22Rv1 (cell line): ENCODE results near the gene DPP8.

Experiments used
- ZFX ChIP-seq: fragments of 450-650 bp; IDR thresholded peaks from 2 replicates; pipeline ENCODE4 v1.6.1; 2017; ENCODE audit warnings: antibody characterized with exemption, borderline replicate concordance
- TF ChIP-seq, protein P1 (sequence below): fragments of 450-650 bp; IDR thresholded peaks from 2 replicates; pipeline ENCODE4 v1.5.1; 2017; ENCODE audit warnings: mild to moderate bottlenecking

DNA sequence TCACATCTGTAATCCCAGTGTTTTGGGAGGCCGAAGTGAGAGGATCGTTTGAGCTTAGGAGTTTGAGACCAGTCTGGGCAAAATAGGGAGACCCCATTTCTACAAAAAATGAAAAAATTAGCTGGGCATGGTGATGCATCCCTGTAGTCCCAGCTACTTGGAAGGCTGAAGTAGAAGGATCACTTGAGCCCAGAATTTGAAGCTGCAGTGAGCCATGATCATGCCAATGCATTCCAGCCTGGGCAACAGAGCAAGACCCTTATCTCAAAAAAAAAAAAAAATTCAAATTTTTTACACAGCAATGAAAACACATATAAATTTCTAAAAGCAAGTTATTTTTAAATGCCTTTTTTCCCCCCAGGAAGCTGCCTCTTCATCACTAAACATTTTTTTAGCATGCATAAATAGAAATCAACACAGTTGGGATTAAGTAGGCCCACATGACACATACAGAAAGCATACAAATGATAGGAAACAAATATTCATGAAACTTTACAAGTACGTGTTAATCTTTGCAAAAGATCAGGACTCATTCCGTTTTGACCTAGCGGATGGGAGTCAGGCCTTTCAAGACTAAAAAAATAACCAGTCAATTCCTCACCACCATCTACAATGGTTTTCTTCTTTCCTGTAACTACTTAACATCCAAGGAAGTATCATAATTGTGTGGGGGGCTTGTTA lies 49.1 kb downstream of the DPP8 start:
- TF ChIP-seq, protein P1, sequence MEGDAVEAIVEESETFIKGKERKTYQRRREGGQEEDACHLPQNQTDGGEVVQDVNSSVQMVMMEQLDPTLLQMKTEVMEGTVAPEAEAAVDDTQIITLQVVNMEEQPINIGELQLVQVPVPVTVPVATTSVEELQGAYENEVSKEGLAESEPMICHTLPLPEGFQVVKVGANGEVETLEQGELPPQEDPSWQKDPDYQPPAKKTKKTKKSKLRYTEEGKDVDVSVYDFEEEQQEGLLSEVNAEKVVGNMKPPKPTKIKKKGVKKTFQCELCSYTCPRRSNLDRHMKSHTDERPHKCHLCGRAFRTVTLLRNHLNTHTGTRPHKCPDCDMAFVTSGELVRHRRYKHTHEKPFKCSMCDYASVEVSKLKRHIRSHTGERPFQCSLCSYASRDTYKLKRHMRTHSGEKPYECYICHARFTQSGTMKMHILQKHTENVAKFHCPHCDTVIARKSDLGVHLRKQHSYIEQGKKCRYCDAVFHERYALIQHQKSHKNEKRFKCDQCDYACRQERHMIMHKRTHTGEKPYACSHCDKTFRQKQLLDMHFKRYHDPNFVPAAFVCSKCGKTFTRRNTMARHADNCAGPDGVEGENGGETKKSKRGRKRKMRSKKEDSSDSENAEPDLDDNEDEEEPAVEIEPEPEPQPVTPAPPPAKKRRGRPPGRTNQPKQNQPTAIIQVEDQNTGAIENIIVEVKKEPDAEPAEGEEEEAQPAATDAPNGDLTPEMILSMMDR: no peak
- no peak for TF ChIP-seq ZFX
